Mesenchymal stem cell (in vitro differentiated cells and primary cell): ENCODE results near the gene SLC35F1.

Source experiments
- DNase-seq: peaks from one replicate; pipeline ENCODE4 v3.0.0-alpha.2; 2013
- H2AFZ ChIP-seq: one replicate; pipeline ENCODE4 v1.6.1; 2013; ENCODE audit warnings: low read depth, mild to moderate bottlenecking, control low read depth, inconsistent platforms, low read length, moderate library complexity
- H2AK5ac ChIP-seq: 2 replicates; pipeline ENCODE4 v1.6.1; 2013; ENCODE audit warnings: low read length, moderate library complexity, mild to moderate bottlenecking, inconsistent platforms; ENCODE audit not compliant: severe bottlenecking
- H2BK120ac ChIP-seq: one replicate; pipeline ENCODE4 v1.6.1; 2013; ENCODE audit warnings: low read depth, mild to moderate bottlenecking, inconsistent platforms, low read length, moderate library complexity
- H2BK12ac ChIP-seq, 2 experiments: one replicate each; pipeline ENCODE4 v1.6.1; 2013; ENCODE audit warnings: inconsistent platforms in 2 of 2, low read length in 2 of 2, mild to moderate bottlenecking in 2 of 2, moderate library complexity in 2 of 2, control low read depth in 1 of 2
- H2BK15ac ChIP-seq: one replicate; pipeline ENCODE4 v1.6.1; 2013; ENCODE audit warnings: mild to moderate bottlenecking, low read depth, inconsistent platforms; ENCODE audit not compliant: poor library complexity, severe bottlenecking
- H2BK5ac ChIP-seq: 2 replicates; pipeline ENCODE4 v1.6.1; 2013; ENCODE audit warnings: low read depth, mild to moderate bottlenecking, low read length, control low read depth, inconsistent platforms; ENCODE audit not compliant: poor library complexity, severe bottlenecking
- H3K14ac ChIP-seq, 2 experiments: one replicate each; pipeline ENCODE4 v1.6.1; 2013; ENCODE audit warnings: inconsistent platforms in 2 of 2, low read length in 2 of 2, control low read depth in 1 of 2, mild to moderate bottlenecking in 1 of 2, moderate library complexity in 1 of 2
- H3K18ac ChIP-seq, 2 experiments: one replicate each; pipeline ENCODE4 v1.6.1; 2013; ENCODE audit warnings: inconsistent platforms in 2 of 2, low read length in 2 of 2, control low read depth in 1 of 2, low read depth in 1 of 2, mild to moderate bottlenecking in 1 of 2
- H3K23ac ChIP-seq, 2 experiments: one replicate each; pipeline ENCODE4 v1.6.1; 2013; ENCODE audit warnings: inconsistent platforms in 2 of 2, low read length in 2 of 2, mild to moderate bottlenecking in 2 of 2, moderate library complexity in 2 of 2, control low read depth in 1 of 2
- H3K27ac ChIP-seq: 2 replicates; pipeline ENCODE4 v1.5.1; 2013; ENCODE audit warnings: mild to moderate bottlenecking, moderate library complexity, low read length, control low read depth, inconsistent platforms; ENCODE audit not compliant: poor library complexity, severe bottlenecking
- H3K27me3 ChIP-seq, 2 experiments: 2 replicates each; pipeline versions ENCODE4 v1.6.1 to v1.7.0; 2013; ENCODE audit warnings: low read length in 2 of 2, mild to moderate bottlenecking in 2 of 2, moderate library complexity in 2 of 2, control low read depth in 1 of 2, inconsistent platforms in 1 of 2; ENCODE audit not compliant: control insufficient read depth in 1 of 2, insufficient read depth in 1 of 2
- H3K36me3 ChIP-seq, 2 experiments: 2 replicates each; pipeline versions ENCODE4 v1.6.1 to v1.7.0; 2013; ENCODE audit warnings: low read length in 2 of 2, control low read depth in 1 of 2, inconsistent platforms in 1 of 2, low read depth in 1 of 2, mild to moderate bottlenecking in 1 of 2; ENCODE audit not compliant: insufficient read depth in 2 of 2, control insufficient read depth in 1 of 2
- H3K4ac ChIP-seq, 2 experiments: one replicate each; pipeline ENCODE4 v1.6.1; 2013; ENCODE audit warnings: inconsistent platforms in 2 of 2, low read length in 2 of 2, mild to moderate bottlenecking in 2 of 2, moderate library complexity in 2 of 2, control low read depth in 1 of 2, low read depth in 1 of 2
- H3K4me1 ChIP-seq: 2 replicates; pipeline ENCODE4 v1.6.1; 2013; ENCODE audit warnings: low read depth, low read length, control low read depth; ENCODE audit not compliant: control insufficient read depth, insufficient read depth
- H3K4me2 ChIP-seq: 2 replicates; pipeline ENCODE4 v1.6.1; 2013; ENCODE audit warnings: low read length, mild to moderate bottlenecking, inconsistent platforms; ENCODE audit not compliant: poor library complexity, severe bottlenecking
- H3K4me3 ChIP-seq, 2 experiments: 2 replicates each; pipeline versions ENCODE4 v1.5.1 to v1.7.0; 2013; ENCODE audit warnings: low read length in 2 of 2, mild to moderate bottlenecking in 2 of 2, control low read depth in 1 of 2, low read depth in 1 of 2; ENCODE audit not compliant: insufficient read depth in 1 of 2
- H3K79me1 ChIP-seq: replicated peaks from 2 replicates; pipeline ENCODE4 v1.6.1; 2013; ENCODE audit warnings: mild to moderate bottlenecking, control low read depth, low read length, inconsistent platforms; ENCODE audit not compliant: poor library complexity, severe bottlenecking
- H3K9ac ChIP-seq: 2 replicates; pipeline ENCODE4 v1.7.0; 2013; ENCODE audit warnings: mild to moderate bottlenecking, low read length, moderate library complexity
- H3K9me3 ChIP-seq: 2 replicates; pipeline ENCODE4 v1.7.0; 2013; ENCODE audit warnings: mild to moderate bottlenecking, low read length; ENCODE audit not compliant: control insufficient read depth
- H4K8ac ChIP-seq: one replicate; pipeline ENCODE4 v1.6.1; 2013; ENCODE audit warnings: inconsistent platforms, mild to moderate bottlenecking, low read length, moderate library complexity
- H4K91ac ChIP-seq: one replicate; pipeline ENCODE4 v1.6.1; 2013; ENCODE audit warnings: mild to moderate bottlenecking, low read length, inconsistent platforms

The SLC35F1 gene

DNA sequence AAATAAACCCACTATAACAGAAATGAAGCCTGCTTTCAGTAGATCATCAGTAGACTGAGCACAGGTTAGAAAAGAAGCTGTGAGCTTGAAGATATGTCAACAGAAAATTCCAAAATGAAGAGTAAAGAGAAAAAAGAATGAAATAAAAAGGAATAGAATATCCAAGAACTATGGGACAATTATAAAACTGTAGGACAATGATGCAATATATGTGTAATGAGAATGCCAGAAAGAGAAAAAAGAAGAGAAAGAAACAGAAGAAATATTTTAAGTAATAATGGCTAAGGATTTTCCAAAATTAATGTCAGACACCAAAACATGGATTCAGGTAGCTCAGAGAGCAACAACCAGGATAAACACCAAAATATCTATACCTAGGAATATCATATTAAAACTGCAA lies 449.6 kb downstream of the SLC35F1 start:
- Histone ChIP-seq H2AK5ac (no peak overlapping the region), H2BK15ac (no peak overlapping the region), H3K4ac (no peak overlapping the region), H3K9me3 (no peaks in the 10 kb centered on the region), H3K79me1 (no peaks in the 10 kb centered on the region), H3K23ac (no peak overlapping the region), H2BK5ac (no peak overlapping the region), H3K27ac (no peak overlapping the region), H3K9ac (no peak overlapping the region), H3K4me2 (no peak overlapping the region), H4K8ac (no peak overlapping the region), H3K4me1 (no peaks in the 10 kb centered on the region), H4K91ac (no peak overlapping the region), H3K36me3 (no peaks in the 10 kb centered on the region), H2AFZ (no peak overlapping the region), H3K27me3 (no peaks in the 10 kb centered on the region), H2BK120ac (no peak overlapping the region), H3K4me3 (no peak overlapping the region), H2BK12ac (no peak overlapping the region), H3K14ac (no peak overlapping the region), H3K18ac (no peak overlapping the region)
- no peak for DNase-seq
